Measurements from ENCODE around the gene CHRDL1.

CHRDL1 gene

GRCh38 chrX:110758781-110759422, 36.7 kb downstream of the CHRDL1 start:
- H3K27ac ChIP-seq: no peak overlapping the region
- TF ChIP-seq, protein P1, sequence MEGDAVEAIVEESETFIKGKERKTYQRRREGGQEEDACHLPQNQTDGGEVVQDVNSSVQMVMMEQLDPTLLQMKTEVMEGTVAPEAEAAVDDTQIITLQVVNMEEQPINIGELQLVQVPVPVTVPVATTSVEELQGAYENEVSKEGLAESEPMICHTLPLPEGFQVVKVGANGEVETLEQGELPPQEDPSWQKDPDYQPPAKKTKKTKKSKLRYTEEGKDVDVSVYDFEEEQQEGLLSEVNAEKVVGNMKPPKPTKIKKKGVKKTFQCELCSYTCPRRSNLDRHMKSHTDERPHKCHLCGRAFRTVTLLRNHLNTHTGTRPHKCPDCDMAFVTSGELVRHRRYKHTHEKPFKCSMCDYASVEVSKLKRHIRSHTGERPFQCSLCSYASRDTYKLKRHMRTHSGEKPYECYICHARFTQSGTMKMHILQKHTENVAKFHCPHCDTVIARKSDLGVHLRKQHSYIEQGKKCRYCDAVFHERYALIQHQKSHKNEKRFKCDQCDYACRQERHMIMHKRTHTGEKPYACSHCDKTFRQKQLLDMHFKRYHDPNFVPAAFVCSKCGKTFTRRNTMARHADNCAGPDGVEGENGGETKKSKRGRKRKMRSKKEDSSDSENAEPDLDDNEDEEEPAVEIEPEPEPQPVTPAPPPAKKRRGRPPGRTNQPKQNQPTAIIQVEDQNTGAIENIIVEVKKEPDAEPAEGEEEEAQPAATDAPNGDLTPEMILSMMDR (conservative IDR thresholded peaks at IDR 0.05): no peak

DNA sequence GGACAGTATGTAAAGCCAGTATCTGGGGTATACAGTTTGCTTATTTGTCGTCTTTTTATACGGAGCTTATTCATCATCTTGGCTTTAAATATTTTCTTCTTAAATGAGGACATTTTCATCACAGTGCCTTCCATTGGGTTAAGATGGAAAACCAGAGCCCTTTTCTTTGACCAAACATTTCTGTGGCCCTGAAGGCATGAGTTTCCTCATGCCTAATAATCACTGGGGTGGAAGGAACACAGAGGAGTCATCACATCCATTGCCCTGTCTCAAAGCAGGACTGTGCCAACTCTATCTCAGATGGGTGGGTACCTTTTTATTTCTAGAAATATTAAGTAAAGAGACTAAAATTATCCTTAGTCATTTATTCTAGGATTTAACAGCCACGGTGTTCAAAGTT, 40.0 kb downstream of the CHRDL1 start:
- H3K27ac ChIP-seq: no peak overlapping the region
- TF ChIP-seq, protein P1 (conservative IDR thresholded peaks at IDR 0.05): no peak

GRCh38 chrX:110755061-110755460, 40.6 kb downstream of the CHRDL1 start:
- H3K27ac ChIP-seq: no peak overlapping the region
- TF ChIP-seq, protein P1 (conservative IDR thresholded peaks at IDR 0.05): no peak

DNA sequence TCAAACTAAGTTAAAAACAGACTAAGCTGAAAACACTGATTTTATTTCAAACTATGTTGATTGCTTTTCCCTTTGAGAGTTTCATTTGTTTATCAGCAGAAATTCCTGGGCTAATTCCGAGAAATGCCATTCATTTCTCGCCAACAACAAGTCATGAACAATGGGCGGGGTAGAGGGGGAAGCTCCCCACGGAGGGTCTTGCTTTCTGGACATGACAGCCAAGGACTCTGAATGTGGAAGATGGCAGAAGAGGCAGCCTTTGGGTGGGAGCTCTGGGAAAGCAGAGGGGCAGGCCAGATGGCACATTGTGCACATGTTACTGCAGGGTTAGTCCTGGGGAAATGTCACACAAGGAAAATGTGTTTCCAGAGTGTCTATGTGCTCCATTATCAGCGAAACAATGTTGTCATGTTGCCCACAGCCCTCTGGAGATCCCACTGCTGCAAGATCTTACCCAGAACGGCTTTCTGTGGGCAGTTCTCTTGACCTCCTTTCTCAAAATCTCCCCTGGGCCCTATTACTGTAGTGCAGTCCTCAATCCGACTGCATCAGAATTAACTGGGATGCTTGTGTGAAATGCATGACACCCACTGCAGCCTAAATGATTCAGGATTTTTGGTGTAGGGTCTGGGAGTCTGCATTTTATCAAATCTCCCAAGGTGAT, 45.0 kb downstream of the CHRDL1 start:
- no peak overlapping the region for H3K27ac ChIP-seq
- TF ChIP-seq, protein P1 (conservative IDR thresholded peaks at IDR 0.05): no peak

DNA sequence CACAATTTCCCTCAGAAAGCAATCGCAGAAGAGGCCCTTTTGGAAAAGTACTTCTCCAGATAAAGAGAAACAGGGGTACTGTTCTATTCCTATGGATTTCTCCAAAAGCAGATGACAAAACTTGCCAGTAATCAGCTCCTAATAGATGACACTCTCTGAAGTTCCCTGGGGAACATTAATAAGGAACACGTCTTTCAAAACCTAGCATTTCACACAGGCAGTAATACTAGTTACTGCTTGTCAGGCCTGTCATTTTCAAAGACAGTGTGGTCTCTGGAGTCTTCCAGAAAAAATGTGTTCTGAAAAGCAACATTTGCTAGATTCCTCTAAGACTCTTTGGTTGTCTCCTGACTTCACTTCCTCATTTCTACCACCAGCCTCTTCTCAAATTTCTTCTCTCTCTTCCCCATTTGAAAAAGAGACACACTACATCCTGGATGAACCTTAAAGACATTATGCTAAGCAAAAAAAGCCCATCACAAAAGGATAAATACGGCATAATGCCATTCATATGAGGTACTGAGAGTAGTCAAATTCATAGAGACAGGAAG, 47.3 kb downstream of the CHRDL1 start:
- H3K27ac ChIP-seq: no peak overlapping the region
- TF ChIP-seq, protein P1 (conservative IDR thresholded peaks at IDR 0.05): no peak

GRCh38 chrX:110746014-110746413, 49.6 kb downstream of the CHRDL1 start:
- no peak overlapping the region for H3K27ac ChIP-seq
- TF ChIP-seq, protein P1 (conservative IDR thresholded peaks at IDR 0.05): no peak

GRCh38 chrX:110745288-110745687, 50.3 kb downstream of the CHRDL1 start:
- no peak overlapping the region for H3K27ac ChIP-seq
- TF ChIP-seq, protein P1 (conservative IDR thresholded peaks at IDR 0.05): no peak

Measured in VCaP (cell line).